GM18909 (cell line): ENCODE measurements around the gene NYAP2.

ENCODE experiments used
- ATAC-seq: cut with Tn5 transposase; IDR thresholded peaks from one replicate; pipeline ENCODE4 v1.9.1; 2021; ENCODE audit warnings: mild to moderate bottlenecking; ENCODE audit not compliant: unreplicated experiment, poor library complexity

Gene NYAP2

GRCh38 chr2:225425284-225425683 lies 25.8 kb downstream of the NYAP2 start:
- ATAC-seq, result no peak

- no peak for ATAC-seq
Observed at GRCh38 chr2:225428360-225428759, 28.9 kb downstream of the NYAP2 start.

GRCh38 chr2:225429717-225430116 lies 30.2 kb downstream of the NYAP2 start:
- ATAC-seq, result no peak

DNA sequence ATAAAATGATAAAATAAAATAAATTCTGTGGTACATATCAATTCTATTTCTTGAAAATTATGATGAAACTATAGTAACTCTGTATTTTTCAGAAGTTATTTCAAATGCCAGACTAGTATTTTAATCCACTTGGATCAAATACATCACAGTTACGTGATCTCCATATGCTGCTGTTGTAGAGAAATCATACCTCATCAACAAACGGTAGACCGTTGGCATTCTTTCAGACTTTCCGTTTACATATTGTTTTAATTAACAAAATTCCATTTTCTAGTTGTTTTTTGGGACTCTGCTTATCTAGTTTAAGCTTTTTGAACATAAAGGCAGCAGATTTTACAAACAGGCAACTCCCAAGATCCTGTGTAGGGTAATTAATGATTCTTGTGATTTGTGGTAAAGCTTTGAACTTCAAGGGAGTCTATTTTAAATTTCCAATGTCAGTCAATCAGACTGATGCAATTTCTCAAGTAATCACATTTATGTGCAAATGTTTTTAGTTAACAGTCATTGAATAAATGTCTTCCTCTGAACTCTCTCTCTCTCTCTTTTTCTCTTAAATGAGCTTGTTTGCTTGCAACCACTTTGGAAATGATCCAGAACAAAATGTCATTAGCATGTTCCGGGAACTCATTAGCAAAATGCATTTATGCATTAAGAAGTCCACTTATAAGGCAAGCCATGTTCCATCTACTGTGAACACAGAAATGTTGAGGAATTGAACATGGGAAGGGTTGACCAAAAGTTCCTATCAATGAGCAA lies 31.8 kb downstream of the NYAP2 start:
- no peak for ATAC-seq

DNA sequence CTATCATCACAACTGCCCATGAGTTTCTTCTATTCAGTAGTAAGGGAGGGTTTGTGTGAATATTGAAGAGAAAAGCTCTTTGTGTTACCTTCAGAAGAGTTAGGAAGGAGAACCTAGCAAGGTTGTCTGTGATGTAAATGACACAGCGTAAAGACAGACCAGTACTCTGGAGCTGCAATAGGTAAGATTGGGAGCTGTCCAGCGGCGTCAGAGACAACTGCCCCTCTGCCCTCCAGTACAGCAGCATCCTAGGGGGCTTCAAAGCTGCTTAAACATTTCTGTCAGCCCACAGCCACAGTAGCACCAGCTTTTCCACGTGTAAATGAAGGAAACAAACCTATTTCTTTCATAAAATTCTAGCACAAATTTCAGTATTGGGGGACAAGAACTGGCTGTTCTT lies 34.5 kb downstream of the NYAP2 start:
- no peak for ATAC-seq

DNA sequence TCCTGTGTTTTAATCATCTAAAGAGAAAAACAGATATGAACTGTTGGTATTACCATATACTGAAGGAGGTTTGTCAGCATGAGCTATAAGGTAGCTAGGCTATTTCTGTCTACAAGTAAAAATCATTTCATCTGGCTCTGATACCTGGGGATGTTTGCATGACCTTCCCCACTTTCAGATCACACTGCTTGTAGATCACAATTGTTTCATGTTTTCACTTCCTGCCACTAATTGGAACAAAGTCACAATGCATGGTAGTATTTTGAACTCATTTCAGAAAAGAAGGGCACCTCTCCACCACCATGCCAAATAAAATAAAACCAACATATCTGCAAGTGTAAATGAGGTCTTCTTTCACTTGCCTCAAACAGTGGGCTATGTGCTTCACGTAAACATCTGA lies 37.8 kb downstream of the NYAP2 start:
- no peak for ATAC-seq

DNA sequence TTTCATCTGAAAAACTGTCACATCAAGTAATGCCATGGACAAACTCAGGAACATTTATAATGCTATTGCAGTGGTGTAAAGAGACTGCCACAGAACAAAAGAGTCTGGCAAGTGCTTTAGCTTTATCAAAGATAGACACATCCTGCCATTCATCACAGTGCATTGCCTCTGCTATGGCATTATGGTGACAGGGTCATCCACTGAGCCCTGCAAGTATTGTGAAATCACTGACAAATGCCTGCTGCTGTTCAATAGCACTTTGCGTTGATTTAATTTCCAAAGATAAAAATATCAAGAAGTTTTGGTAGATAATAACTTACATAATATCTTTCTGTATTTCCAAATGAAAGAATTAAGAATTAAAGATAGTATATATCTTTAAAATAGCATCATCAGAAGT lies 38.7 kb downstream of the NYAP2 start:
- no peak for ATAC-seq

GRCh38 chr2:225452677-225453076 lies 53.2 kb downstream of the NYAP2 start:
- no peak for ATAC-seq

DNA sequence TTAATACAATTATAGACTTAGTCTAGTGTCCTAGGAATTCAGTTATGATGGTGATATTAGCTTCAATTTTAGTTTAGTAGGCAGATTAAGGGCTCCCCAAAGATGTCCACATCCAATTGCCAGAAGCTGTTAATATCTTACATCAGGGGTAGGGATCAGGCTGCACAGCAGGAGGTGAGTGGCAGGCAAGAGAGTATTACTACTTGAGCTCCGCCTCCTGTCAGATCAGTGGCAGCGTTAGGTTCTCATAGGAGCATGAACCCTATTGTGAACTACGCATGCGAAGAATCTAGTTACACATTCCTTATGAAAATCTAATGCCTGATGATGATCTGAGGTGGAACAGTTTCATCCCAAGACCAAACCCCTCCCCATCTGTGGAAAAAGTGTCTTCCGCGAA lies 54.9 kb downstream of the NYAP2 start:
- no peak for ATAC-seq

DNA sequence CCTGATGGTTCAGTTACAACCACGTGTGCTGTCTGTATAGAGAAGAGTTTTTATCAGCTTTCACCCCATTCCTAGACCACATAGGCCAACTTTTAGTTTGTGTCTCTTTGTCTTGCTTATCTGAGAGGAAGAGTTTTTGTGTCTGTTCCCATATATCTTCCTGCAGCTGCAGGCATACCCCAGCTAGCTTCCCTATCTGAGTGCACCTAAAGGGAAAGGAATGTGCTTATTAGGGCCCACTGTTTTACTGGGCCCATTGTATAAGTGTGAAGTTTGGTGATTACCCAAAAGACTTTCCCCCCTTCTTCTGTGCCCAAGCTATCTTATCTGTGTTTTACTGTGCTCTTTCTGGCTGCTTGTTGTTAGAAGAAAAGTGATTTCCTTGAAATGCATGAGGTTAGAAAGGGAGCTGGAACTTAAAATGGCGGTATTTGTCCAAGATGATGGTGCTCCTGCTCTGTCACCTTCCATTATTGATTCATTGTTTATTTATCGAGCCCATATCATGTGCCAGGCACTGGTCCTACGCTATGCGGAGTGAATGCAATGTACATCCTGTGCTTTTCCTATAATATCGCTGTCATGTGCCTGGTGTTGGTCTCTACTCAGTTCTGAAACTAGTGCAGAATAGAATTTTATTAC lies 57.2 kb downstream of the NYAP2 start:
- ATAC-seq, result no peak

GRCh38 chr2:225457482-225457881 lies 58.0 kb downstream of the NYAP2 start:
- ATAC-seq, result no peak

DNA sequence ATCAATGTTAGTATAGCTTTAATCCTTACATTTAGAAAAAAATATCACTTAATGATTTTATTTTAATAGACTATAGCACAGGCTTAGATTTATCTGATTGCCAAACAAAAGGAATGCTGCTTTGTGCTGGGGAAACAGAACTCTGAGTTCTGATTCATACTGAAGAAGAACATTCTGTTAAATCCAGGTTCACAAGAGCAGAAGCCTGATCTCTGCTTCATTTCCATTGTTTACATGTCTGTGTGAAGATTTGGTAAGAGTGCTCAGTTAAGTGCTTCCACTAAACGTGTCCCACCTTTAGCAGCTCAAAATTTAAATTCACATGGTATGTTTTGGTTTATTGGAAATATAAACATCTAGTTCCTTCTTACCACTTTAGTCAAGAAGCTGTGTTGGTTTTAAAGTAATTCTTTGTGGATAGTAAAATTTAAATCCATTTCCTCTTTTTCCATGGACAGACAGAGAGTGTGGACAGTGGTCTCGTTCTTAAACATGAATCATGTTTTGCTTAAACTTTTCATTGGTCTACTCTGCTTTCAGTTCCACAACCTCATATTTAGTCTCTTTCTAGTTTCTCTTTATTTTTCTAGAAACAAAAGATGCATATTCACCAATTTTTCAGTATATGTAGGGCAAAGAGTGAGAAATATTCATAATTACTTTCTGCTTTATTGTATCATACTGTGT lies 59.1 kb downstream of the NYAP2 start:
- peak; percentile 54 for ATAC-seq

DNA sequence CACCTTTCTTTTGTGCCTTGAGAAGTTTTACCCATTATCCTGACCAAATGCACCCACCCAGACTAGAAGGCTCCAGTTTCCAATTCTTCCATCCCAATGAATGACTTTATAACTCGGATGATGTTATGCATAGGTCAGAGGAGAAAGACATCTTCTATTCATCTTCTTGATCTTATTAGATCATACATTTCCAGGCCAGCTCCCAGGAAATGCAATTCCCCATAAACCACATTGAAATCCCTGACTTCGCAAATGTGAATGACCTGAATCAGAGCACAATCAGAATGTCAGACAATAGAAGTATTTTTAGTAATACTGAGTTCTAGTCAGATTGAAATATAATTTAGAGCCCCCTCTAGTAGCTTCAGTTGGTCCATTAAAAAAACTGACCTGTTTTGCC lies 62.9 kb downstream of the NYAP2 start:
- ATAC-seq, result no peak

DNA sequence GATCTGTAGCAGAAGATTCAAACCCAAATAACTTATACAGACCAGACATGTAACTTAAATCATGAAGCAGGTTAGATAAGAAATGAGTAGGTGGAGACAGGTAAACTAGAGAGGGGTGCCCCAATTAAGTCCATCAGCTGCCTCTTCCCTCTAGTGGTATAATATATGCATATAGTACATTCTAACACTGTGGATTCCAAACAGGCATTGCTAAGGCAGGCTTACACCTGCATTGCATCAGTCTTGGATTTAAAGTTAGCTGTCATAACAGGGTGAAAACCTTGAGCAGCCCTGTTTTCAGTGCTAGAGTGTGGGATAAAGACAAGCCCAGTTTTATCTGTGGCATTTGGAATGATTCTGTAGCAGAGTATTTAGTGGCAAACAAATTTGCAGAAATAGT lies 63.4 kb downstream of the NYAP2 start:
- no peak for ATAC-seq

DNA sequence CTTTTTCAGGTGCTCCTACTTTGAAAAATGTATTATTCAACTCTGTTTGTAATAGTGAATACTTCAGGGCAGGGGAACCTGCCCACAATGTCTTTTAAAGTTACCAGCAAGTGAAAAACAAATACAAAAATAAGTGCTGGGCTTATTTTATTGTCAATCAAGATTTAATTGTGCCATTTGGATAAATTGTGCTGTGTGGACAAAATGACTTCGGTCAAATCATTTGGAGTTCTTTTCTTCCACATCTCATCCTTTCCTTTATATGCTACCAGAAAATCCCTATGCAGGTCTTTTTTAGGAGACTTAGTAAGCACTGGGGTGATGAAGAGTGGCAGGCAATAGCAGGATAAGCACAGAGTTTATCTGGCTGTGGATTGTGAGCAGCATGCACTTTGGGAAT lies 63.9 kb downstream of the NYAP2 start:
- no peak for ATAC-seq

GRCh38 chr2:225464346-225465025 lies 65.0 kb downstream of the NYAP2 start:
- peak; percentile 82 for ATAC-seq

GRCh38 chr2:225465827-225466226 lies 66.3 kb downstream of the NYAP2 start:
- no peak for ATAC-seq

- ATAC-seq, result no peak
Observed at GRCh38 chr2:225466891-225467604, 67.5 kb downstream of the NYAP2 start.

GRCh38 chr2:225468131-225468530 lies 68.6 kb downstream of the NYAP2 start:
- no peak for ATAC-seq

- ATAC-seq, result no peak
Observed at GRCh38 chr2:225471039-225471438, 71.5 kb downstream of the NYAP2 start.
